DND-41 (cell line): ENCODE results near the gene VTI1A.

Source experiments
- ATAC-seq: fragments of 200-7000 bp; cut with Tn5 transposase; 3 replicates; pipeline ENCODE4 v1.9.1; 2021; ENCODE audit warnings: low read depth; ENCODE audit not compliant: insufficient read depth
- DNase-seq: peaks from one replicate; pipeline ENCODE4 v3.0.0-alpha.2; 2020
- H2AFZ ChIP-seq: 2 replicates; pipeline ENCODE4 v1.6.0; 2012; ENCODE audit warnings: low read depth, low read length
- H3K27ac ChIP-seq: 2 replicates; pipeline ENCODE4 v1.5.1; 2012; ENCODE audit warnings: low read length, inconsistent platforms
- H3K27me3 ChIP-seq: fragments of 200-600 bp; sonication (generic); 2 replicates; pipeline ENCODE4 v1.6.0; 2012; ENCODE audit warnings: low read length, mild to moderate bottlenecking, inconsistent platforms; ENCODE audit not compliant: insufficient read depth, poor library complexity
- H3K36me3 ChIP-seq: 2 replicates; pipeline ENCODE4 v1.5.1; 2012; ENCODE audit warnings: low read length, inconsistent platforms; ENCODE audit not compliant: insufficient read depth
- H3K4me1 ChIP-seq: 2 replicates; pipeline ENCODE4 v1.5.1; 2012; ENCODE audit warnings: mild to moderate bottlenecking, low read length; ENCODE audit not compliant: insufficient read depth
- H3K4me2 ChIP-seq: 2 replicates; pipeline ENCODE4 v1.6.0; 2012; ENCODE audit warnings: mild to moderate bottlenecking, moderate library complexity, low read length, inconsistent platforms; ENCODE audit not compliant: insufficient read depth
- H3K4me3 ChIP-seq, 2 experiments: fragments of 200-600 bp in 1 of 2; shearing (Covaris generic) in 1 of 2; 2 replicates each; pipeline ENCODE4 v1.5.1; 2012 to 2016; ENCODE audit warnings: inconsistent platforms in 2 of 2, low read length in 2 of 2, mild to moderate bottlenecking in 2 of 2, low read depth in 1 of 2, moderate library complexity in 1 of 2
- H3K79me2 ChIP-seq: 2 replicates; pipeline ENCODE4 v1.6.0; 2012; ENCODE audit warnings: low read length, inconsistent platforms; ENCODE audit not compliant: insufficient read depth
- H3K9ac ChIP-seq: 2 replicates; pipeline ENCODE4 v1.6.0; 2012; ENCODE audit warnings: low read depth, mild to moderate bottlenecking, inconsistent platforms, low read length, moderate library complexity
- H3K9me3 ChIP-seq: 2 replicates; pipeline ENCODE4 v1.5.1; 2012; ENCODE audit warnings: low read length, moderate library complexity, mild to moderate bottlenecking, inconsistent platforms; ENCODE audit not compliant: insufficient read depth, severe bottlenecking
- H4K20me1 ChIP-seq: 2 replicates; pipeline ENCODE4 v1.6.0; 2012; ENCODE audit warnings: low read length; ENCODE audit not compliant: insufficient read depth
- EZH2 ChIP-seq: IDR thresholded peaks from 3 replicates; pipeline ENCODE4 v1.6.1; 2012; ENCODE audit warnings: borderline replicate concordance, low read depth, mild to moderate bottlenecking, moderate library complexity, low read length, inconsistent platforms; ENCODE audit not compliant: severe bottlenecking
- TF ChIP-seq, protein P1 (sequence below): IDR thresholded peaks from 2 replicates; pipeline ENCODE4 v1.5.1; 2012; ENCODE audit warnings: borderline replicate concordance, low read length, moderate library complexity, mild to moderate bottlenecking; ENCODE audit not compliant: poor library complexity, severe bottlenecking; ENCODE audit errors: extremely low read depth

Gene VTI1A

DNA sequence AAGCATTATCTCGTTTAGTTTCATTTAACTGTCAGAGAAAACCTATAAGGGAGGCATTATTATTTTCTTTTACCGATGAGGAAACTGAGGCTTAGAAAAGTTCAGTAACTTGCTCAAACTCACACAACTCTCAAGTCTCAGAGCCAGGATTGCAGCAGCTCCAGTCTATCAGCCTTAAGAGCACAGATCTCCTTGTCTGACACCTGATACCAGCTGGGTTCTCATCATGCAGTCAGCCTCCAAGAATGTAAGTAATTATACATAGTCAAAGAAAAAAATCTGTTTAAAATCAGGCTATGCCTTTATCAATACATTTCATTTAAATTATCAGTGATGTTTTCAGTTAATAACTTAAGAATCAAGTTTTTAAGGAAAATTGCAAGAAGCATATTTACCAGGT, 266.4 kb downstream of the VTI1A start:
- TF ChIP-seq EZH2 = no peak
- TF ChIP-seq, protein P1, sequence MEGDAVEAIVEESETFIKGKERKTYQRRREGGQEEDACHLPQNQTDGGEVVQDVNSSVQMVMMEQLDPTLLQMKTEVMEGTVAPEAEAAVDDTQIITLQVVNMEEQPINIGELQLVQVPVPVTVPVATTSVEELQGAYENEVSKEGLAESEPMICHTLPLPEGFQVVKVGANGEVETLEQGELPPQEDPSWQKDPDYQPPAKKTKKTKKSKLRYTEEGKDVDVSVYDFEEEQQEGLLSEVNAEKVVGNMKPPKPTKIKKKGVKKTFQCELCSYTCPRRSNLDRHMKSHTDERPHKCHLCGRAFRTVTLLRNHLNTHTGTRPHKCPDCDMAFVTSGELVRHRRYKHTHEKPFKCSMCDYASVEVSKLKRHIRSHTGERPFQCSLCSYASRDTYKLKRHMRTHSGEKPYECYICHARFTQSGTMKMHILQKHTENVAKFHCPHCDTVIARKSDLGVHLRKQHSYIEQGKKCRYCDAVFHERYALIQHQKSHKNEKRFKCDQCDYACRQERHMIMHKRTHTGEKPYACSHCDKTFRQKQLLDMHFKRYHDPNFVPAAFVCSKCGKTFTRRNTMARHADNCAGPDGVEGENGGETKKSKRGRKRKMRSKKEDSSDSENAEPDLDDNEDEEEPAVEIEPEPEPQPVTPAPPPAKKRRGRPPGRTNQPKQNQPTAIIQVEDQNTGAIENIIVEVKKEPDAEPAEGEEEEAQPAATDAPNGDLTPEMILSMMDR = no peak
- H3K9me3 ChIP-seq = no peaks in the 10 kb centered on the region
- H4K20me1 ChIP-seq = no peaks in the 10 kb centered on the region
- no peaks in the 10 kb centered on the region for H3K36me3 ChIP-seq
- no peak overlapping the region for H3K27ac ChIP-seq
- no peak for ATAC-seq
- H3K4me3 ChIP-seq = no peak overlapping the region
- H3K9ac ChIP-seq = no peak overlapping the region
- H3K4me2 ChIP-seq = no peak overlapping the region
- no peaks in the 10 kb centered on the region for H3K79me2 ChIP-seq
- H3K4me1 ChIP-seq = no peaks in the 10 kb centered on the region
- H3K27me3 ChIP-seq = no peaks in the 10 kb centered on the region
- DNase-seq = no peak
- H2AFZ ChIP-seq = no peak overlapping the region

DNA sequence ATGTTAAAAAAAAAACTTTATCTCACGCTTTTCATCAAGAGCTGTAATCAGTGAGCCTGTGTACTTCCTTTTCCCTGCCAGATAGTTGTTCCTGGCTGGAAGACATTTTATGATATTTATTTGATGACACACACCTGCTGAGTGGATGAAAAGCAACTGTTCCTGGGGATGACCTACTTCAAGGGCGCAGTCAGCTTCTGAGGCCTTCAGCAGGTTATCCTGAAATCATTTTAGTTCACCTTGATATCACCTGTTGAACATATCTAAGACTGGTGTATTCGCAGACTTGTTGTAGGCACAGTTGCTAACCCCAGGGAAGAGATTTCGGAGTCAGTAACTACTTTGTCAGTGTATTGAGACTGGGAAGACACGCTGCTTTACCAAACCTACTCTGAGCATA, 268.6 kb downstream of the VTI1A start:
- Histone ChIP-seq H3K27ac (no peak overlapping the region), H3K4me3 (no peak overlapping the region), H4K20me1 (no peaks in the 10 kb centered on the region), H3K9me3 (no peaks in the 10 kb centered on the region), H3K36me3 (no peaks in the 10 kb centered on the region), H3K4me1 (no peaks in the 10 kb centered on the region), H3K4me2 (no peak overlapping the region), H2AFZ (no peak overlapping the region), H3K27me3 (no peaks in the 10 kb centered on the region), H3K79me2 (no peaks in the 10 kb centered on the region), H3K9ac (no peak overlapping the region)
- TF ChIP-seq EZH2 = no peak
- TF ChIP-seq, protein P1 = no peak
- ATAC-seq (no peak), DNase-seq (no peak)

DNA sequence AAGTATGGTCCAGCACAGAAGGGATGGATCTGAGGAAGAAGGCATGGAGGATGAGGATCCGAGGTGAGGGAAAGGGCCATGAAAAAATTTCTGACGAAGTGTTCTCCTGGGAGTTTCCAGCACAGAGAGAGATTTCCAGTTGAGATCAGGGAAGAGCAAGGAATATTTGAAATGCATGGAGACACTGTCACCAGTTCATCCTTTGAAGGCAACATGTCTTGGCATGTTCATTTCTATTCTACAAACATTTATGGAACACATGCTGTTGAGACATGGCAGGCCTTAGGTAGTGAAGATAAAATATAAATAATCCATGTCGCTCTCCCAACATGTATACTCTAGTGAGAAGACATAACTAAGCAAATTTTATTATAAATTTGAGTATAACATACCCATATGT, 269.1 kb downstream of the VTI1A start:
- H3K9me3 ChIP-seq = no peaks in the 10 kb centered on the region
- no peaks in the 10 kb centered on the region for H3K36me3 ChIP-seq
- no peaks in the 10 kb centered on the region for H3K4me1 ChIP-seq
- no peaks in the 10 kb centered on the region for H3K79me2 ChIP-seq
- no peaks in the 10 kb centered on the region for H4K20me1 ChIP-seq
- no peak for ATAC-seq
- no peaks in the 10 kb centered on the region for H3K27me3 ChIP-seq
- DNase-seq = no peak
- no peak overlapping the region for H2AFZ ChIP-seq
- no peak overlapping the region for H3K9ac ChIP-seq
- no peak overlapping the region for H3K27ac ChIP-seq
- TF ChIP-seq, protein P1 = no peak
- no peak for TF ChIP-seq EZH2
- no peak overlapping the region for H3K4me2 ChIP-seq
- H3K4me3 ChIP-seq = no peak overlapping the region

DNA sequence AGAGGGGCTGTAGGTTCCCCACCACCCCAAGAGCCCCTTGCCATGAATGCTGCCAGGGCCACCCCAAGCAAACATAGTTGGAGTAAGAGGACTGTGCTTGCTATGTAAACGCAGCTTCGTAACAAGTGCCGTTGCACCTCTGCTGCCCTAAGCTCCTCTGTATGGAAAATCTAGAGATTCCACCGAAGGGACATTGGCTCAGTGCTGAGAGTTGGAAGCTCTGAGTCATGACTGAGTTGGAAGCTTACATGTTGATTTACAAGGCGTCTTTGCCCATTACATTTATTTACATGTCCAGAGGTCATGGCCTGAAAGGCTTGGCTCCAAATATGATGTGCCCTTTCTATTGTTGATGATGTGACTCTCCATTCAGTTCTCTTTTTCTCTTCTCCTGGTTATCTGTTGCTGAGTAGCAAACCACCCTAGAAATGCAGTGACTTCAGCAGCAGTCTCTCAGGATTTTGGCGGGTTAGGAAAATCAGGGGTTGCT, 270.0 kb downstream of the VTI1A start:
- Histone ChIP-seq H3K4me1 (no peaks in the 10 kb centered on the region), H3K4me3 (no peak overlapping the region), H3K27ac (no peak overlapping the region), H4K20me1 (no peaks in the 10 kb centered on the region), H2AFZ (no peak overlapping the region), H3K9ac (no peak overlapping the region), H3K36me3 (no peaks in the 10 kb centered on the region), H3K79me2 (no peaks in the 10 kb centered on the region), H3K9me3 (no peaks in the 10 kb centered on the region), H3K4me2 (no peak overlapping the region), H3K27me3 (no peaks in the 10 kb centered on the region)
- TF ChIP-seq EZH2 = no peak
- TF ChIP-seq, protein P1 = no peak
- DNase-seq (no peak), ATAC-seq (no peak)
